CD4-positive, CD25-positive, alpha-beta regulatory T cell (primary cell): ENCODE measurements around the gene CLIP2. TPM values are rescaled to one million over a fixed set of nuclear protein-coding genes. Genes with fewer than 3 reads are reported as not detected.
A peak's percentile ranks its signal among the peaks of the same experiment; 100 is the strongest.

Experiments used
- ATAC-seq, 2 donors: fragments of 150-1000 bp; cut with Tn5 transposase; one replicate each; pipeline ENCODE4 v1.10.0; 2021; ENCODE audit warnings: low read depth in 2 of 2, moderate number of reproducible peaks in 2 of 2, moderate library complexity in 1 of 2
- DNase-seq, 3 donors: peaks; one replicate each; pipeline versions ENCODE4 v3.0.0 to v3.0.0-alpha.2; 2012 to 2022; ENCODE audit warnings: mixed read lengths in 1 of 3
- H3K27ac ChIP-seq: one replicate; pipeline ENCODE4 v1.7.0; 2013; ENCODE audit warnings: mild to moderate bottlenecking, low read length; ENCODE audit not compliant: insufficient read depth, poor library complexity, severe bottlenecking
- H3K27me3 ChIP-seq: one replicate; pipeline ENCODE4 v1.7.0; 2013; ENCODE audit warnings: low read length; ENCODE audit not compliant: control insufficient read depth, insufficient read depth
- H3K36me3 ChIP-seq: one replicate; pipeline ENCODE4 v1.7.0; 2013; ENCODE audit warnings: mild to moderate bottlenecking, low read length, moderate library complexity; ENCODE audit not compliant: control insufficient read depth, insufficient read depth
- H3K4me1 ChIP-seq: 2 replicates; pipeline ENCODE4 v1.7.0; 2013; ENCODE audit warnings: mild to moderate bottlenecking, low read length; ENCODE audit not compliant: insufficient read depth, control insufficient read depth, poor library complexity, severe bottlenecking
- H3K4me3 ChIP-seq: one replicate; pipeline ENCODE4 v1.7.0; 2013; ENCODE audit warnings: low read depth, mild to moderate bottlenecking, low read length, moderate library complexity
- H3K9me3 ChIP-seq, 2 experiments: 1 replicate in 1 of 2; 2 replicates in 1 of 2; pipeline ENCODE4 v1.7.0; 2013; ENCODE audit warnings: low read length in 2 of 2, mild to moderate bottlenecking in 1 of 2, moderate library complexity in 1 of 2; ENCODE audit not compliant: control insufficient read depth in 2 of 2
- H3K27ac Mint-ChIP-seq, 3 donors: one replicate each; pipeline ENCODE4 v1.8.0; 2020 to 2022; ENCODE audit warnings: mild to moderate bottlenecking in 3 of 3, mixed read lengths in 3 of 3, moderate library complexity in 2 of 3
- H3K27me3 Mint-ChIP-seq: one replicate; pipeline ENCODE4 v1.8.0; 2022; ENCODE audit warnings: mild to moderate bottlenecking, mixed read lengths
- H3K36me3 Mint-ChIP-seq: one replicate; pipeline ENCODE4 v1.8.0; 2020; ENCODE audit warnings: mixed read lengths
- H3K4me1 Mint-ChIP-seq, 4 donors: one replicate each; pipeline ENCODE4 v1.8.0; 2020 to 2022; ENCODE audit warnings: mixed read lengths in 4 of 4, mild to moderate bottlenecking in 1 of 4
- H3K4me3 Mint-ChIP-seq, 4 donors: one replicate each; pipeline ENCODE4 v1.8.0; 2020 to 2022; ENCODE audit warnings: mild to moderate bottlenecking in 4 of 4, mixed read lengths in 4 of 4, moderate library complexity in 3 of 4
- H3K9me3 Mint-ChIP-seq, 7 donors: one replicate each; pipeline ENCODE4 v1.8.0; 2020 to 2022; ENCODE audit warnings: mixed read lengths in 7 of 7, mild to moderate bottlenecking in 3 of 7, moderate library complexity in 2 of 7
- polyA plus RNA-seq, 4 donors: library from polyadenylated mRNA; unstranded; fragments of 300-500 nt; fragmentation: Illumina TruSeq; gene quantifications; one replicate each; pipeline ENCODE4 v1.2.3, GENCODE V29; 2021
- total RNA-seq: library from RNA; stranded (reverse); gene quantifications from one replicate; pipeline ENCODE4 v1.2.3, GENCODE V29; 2022

Gene CLIP2
- total and polyA plus RNA-seq, 5 donors from 2014 or later: 0.09 to 2.9 (median 0.29) TPM

DNA sequence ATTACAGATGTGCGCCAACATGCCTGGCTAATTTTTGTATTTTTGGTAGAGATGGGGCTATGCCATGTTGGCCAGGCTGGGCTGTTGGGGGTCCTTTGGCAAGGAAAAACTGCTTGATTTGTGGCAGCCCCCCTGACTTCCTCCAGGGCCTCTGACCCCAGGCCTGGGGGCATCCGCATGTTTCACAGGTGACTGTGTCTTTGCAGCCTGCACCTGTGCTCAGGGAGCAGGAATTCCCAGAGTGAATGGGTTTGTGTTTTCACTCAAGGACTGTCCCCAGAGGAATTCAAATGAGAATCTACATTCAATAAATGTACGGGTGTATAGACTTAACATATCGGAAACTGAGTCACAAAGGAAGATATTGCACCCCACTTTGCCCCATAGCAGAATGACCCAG is 11.6 kb upstream of the CLIP2 start:
- Histone ChIP-seq H3K4me3 (no peak overlapping the region), H3K27me3 (no peaks in the 10 kb centered on the region), H3K27ac (no peak overlapping the region), H3K36me3 (no peaks in the 10 kb centered on the region), H3K4me1 (no peaks in the 10 kb centered on the region), H3K9me3 (no peaks in the 10 kb centered on the region)
- DNase-seq: no peak
- Mint-ChIP-seq H3K9me3 (no peaks in the 10 kb centered on the region), H3K4me3 (no peak overlapping the region), H3K4me1 (no peaks in the 10 kb centered on the region), H3K27ac (no peak overlapping the region), H3K27me3 (peaks cover 4% of the 10 kb centered on the region), H3K36me3 (no peaks in the 10 kb centered on the region)
- no peak for ATAC-seq

DNA sequence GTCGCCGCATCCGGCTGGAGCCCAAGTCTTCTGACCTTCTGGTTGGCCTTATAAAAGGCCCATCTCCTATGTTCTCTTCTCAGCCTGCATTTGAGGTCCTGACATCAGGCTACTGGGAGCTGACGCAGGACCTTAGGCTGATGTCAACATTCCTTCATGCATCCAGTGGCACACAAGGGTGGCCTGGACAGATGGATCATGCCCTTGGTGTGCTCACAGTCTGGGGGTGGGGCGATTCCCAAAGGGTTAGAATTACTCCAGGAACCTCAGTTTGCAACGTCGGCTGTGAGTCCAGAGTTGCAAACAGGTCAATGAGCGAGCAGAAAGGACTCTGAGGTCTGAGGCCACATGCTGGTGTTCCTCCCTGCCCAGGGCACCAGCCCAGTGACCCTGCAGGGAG is 8.2 kb upstream of the CLIP2 start:
- Mint-ChIP-seq H3K27me3 (peaks cover 14% of the 10 kb centered on the region), H3K9me3 (peaks cover 0 to 2% (median 0%) of the 10 kb centered on the region in 7 donors), H3K36me3 (no peaks in the 10 kb centered on the region), H3K4me3 (no peak overlapping the region), H3K27ac (no peak overlapping the region), H3K4me1 (no peaks in the 10 kb centered on the region)
- Histone ChIP-seq H3K9me3 (no peaks in the 10 kb centered on the region), H3K4me1 (no peaks in the 10 kb centered on the region), H3K27ac (no peak overlapping the region), H3K36me3 (no peaks in the 10 kb centered on the region), H3K27me3 (no peaks in the 10 kb centered on the region), H3K4me3 (no peak overlapping the region)
- ATAC-seq: no peak
- DNase-seq: no peak

DNA sequence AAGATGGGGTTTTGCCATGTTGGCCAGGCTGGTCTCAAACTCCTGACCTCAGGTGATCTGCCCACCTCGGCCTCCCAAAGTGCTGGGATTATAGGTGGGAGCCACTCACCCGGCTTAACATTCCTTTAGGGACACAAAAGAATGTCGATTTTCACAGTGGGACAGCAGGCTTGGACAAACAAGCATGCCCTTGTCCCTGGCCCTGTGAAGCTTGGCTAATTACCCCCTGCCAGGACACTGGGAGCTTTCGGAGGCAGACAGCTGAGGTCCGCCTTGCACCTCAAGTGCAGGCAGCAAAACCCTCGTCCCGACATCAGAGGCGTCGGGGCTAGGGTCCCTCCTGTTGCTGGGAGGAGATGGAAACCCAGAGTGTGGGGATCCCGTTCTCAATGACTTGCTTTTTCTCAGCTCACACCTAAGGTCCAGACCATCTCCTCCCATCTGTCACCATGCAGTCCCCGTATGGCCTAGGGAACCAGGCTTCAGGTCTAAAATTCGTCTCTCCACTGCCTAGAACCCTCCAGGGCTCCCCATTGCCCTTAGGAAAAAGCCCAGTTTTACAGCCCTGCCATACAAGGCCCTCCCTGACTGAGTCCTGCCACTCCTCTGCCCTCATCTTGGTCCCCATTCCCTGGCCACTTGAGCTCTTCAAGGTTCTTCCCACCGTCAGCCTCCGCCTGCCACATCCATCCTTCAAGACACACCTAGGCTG is 6.3 kb upstream of the CLIP2 start:
- peaks cover 0 to 2% (median 0%) of the 10 kb centered on the region in 7 donors for H3K9me3 Mint-ChIP-seq
- DNase-seq (no peak), ATAC-seq (no peak)
- H3K27me3 Mint-ChIP-seq: peaks cover 18% of the 10 kb centered on the region
- Histone ChIP-seq H3K9me3 (no peaks in the 10 kb centered on the region), H3K36me3 (no peaks in the 10 kb centered on the region), H3K27me3 (no peaks in the 10 kb centered on the region), H3K4me3 (no peak overlapping the region), H3K27ac (no peak overlapping the region), H3K4me1 (no peaks in the 10 kb centered on the region)
- peak overlapping the region in 1 of 3 donors; percentile 23 for H3K27ac Mint-ChIP-seq
- H3K4me3 Mint-ChIP-seq: no peak overlapping the region
- H3K36me3 Mint-ChIP-seq: no peaks in the 10 kb centered on the region
- H3K4me1 Mint-ChIP-seq: peaks cover 0 to under 1% (median 0%) of the 10 kb centered on the region in 4 donors

GRCh38 chr7:74283858-74284447 is 5.3 kb upstream of the CLIP2 start:
- Histone ChIP-seq H3K9me3 (no peaks in the 10 kb centered on the region), H3K27me3 (no peaks in the 10 kb centered on the region), H3K27ac (no peak overlapping the region), H3K4me3 (no peak overlapping the region), H3K4me1 (peaks cover 6% of the 10 kb centered on the region), H3K36me3 (no peaks in the 10 kb centered on the region)
- Mint-ChIP-seq H3K27ac (no peak overlapping the region), H3K4me3 (no peak overlapping the region), H3K27me3 (peaks cover 26% of the 10 kb centered on the region), H3K4me1 (peaks cover 0 to 11% (median 5%) of the 10 kb centered on the region in 4 donors), H3K36me3 (no peaks in the 10 kb centered on the region), H3K9me3 (peaks cover 0 to 3% (median 0%) of the 10 kb centered on the region in 7 donors)
- no peak for DNase-seq
- no peak for ATAC-seq

- H3K27me3 ChIP-seq: no peaks in the 10 kb centered on the region
- DNase-seq (no peak), ATAC-seq (no peak)
- H3K9me3 ChIP-seq: no peaks in the 10 kb centered on the region
- H3K4me1 ChIP-seq: peaks cover 9% of the 10 kb centered on the region
- H3K36me3 ChIP-seq: no peaks in the 10 kb centered on the region
- Mint-ChIP-seq H3K4me1 (peaks cover 0 to 12% (median 6%) of the 10 kb centered on the region in 4 donors), H3K27ac (no peak overlapping the region), H3K36me3 (no peaks in the 10 kb centered on the region), H3K4me3 (no peak overlapping the region), H3K9me3 (peaks cover 0 to 3% (median 0%) of the 10 kb centered on the region in 7 donors), H3K27me3 (peaks cover 28% of the 10 kb centered on the region)
- no peak overlapping the region for H3K27ac ChIP-seq
- no peak overlapping the region for H3K4me3 ChIP-seq
Measured at GRCh38 chr7:74284781-74285259, 4.4 kb upstream of the CLIP2 start.

DNA sequence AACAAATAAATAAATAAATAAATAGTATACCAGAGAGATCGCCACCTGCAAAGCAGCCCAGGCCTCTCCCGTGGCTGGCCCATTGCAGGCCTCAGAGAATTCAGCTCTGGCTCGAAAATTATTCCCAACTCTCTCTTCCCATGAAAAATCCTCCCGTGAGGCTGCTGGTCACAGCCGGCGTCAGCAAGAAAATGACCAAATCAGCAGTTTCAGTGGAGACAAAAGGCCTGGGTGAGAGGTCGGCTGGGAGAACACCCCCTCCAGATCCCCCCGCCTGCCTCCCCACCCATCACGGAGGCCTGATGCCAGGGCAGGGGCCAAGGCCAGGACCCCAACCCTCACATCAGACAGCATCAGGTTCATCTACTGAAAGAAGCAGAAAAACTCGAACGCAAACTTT is 3.1 kb upstream of the CLIP2 start:
- Mint-ChIP-seq H3K4me3 (no peak overlapping the region), H3K4me1 (peaks cover 0 to 21% (median 9%) of the 10 kb centered on the region in 4 donors), H3K9me3 (peaks cover 0 to 3% (median 0%) of the 10 kb centered on the region in 7 donors), H3K27me3 (peaks cover 35% of the 10 kb centered on the region), H3K36me3 (no peaks in the 10 kb centered on the region), H3K27ac (no peak overlapping the region)
- Histone ChIP-seq H3K4me3 (no peak overlapping the region), H3K9me3 (no peaks in the 10 kb centered on the region), H3K27me3 (no peaks in the 10 kb centered on the region), H3K36me3 (no peaks in the 10 kb centered on the region), H3K27ac (no peak overlapping the region), H3K4me1 (peaks cover 19% of the 10 kb centered on the region)
- DNase-seq: no peak
- ATAC-seq: no peak

DNA sequence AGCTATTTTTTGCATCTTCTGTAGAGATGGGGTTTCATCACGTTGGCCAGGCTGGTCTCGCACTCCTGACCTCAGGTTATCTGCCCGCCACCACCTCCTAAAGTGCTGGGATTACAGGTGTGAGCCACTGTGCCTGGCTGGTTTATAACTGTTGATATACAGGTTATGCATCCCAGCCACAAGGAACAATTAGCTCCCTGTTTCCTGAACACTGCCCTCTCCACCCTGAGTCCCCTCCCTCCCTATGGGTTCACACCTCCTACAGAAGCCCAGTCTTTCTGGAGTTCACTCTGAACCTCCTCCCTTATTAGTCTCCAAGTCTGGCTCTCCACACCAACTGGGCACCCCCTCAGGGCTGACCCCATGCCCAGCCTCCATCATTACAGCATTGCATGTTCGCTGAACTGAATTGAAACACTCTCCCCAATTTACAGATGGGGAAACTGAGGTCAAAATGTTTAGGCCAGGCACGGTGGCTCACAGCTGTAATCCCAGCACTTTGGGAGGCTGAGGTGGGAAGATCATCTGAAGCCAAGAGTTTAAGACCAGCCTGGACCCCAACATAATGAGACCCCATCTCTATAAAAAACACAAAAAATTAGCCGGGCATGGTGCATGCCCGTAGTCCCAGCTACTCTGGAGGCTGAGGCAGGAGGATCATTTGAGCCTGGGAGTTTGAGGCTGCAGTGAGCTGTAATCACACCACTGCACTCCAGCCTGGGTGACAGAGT is 1.7 kb upstream of the CLIP2 start:
- H3K27me3 Mint-ChIP-seq: peaks cover 37% of the 10 kb centered on the region
- H3K36me3 Mint-ChIP-seq: no peaks in the 10 kb centered on the region
- Histone ChIP-seq H3K27ac (no peak overlapping the region), H3K9me3 (no peaks in the 10 kb centered on the region), H3K4me3 (no peak overlapping the region), H3K27me3 (no peaks in the 10 kb centered on the region), H3K4me1 (peaks cover 19% of the 10 kb centered on the region), H3K36me3 (no peaks in the 10 kb centered on the region)
- H3K4me1 Mint-ChIP-seq: peaks cover 0 to 28% (median 9%) of the 10 kb centered on the region in 4 donors
- no peak for DNase-seq
- no peak for ATAC-seq
- peak overlapping the region in 3 of 4 donors; percentile 16 to 97 (median 93) for H3K4me3 Mint-ChIP-seq
- peak overlapping the region in 1 of 3 donors; percentile 73 for H3K27ac Mint-ChIP-seq
- H3K9me3 Mint-ChIP-seq: peaks cover 0 to 3% (median 0%) of the 10 kb centered on the region in 7 donors
